IPS-11a (cell line): ENCODE data around the gene MICAL3.

Experiments
- H3K4me3 ChIP-seq: one replicate; pipeline ENCODE4 v1.5.1; 2013; ENCODE audit warnings: low read depth, low read length, control low read depth

MICAL3 gene

DNA sequence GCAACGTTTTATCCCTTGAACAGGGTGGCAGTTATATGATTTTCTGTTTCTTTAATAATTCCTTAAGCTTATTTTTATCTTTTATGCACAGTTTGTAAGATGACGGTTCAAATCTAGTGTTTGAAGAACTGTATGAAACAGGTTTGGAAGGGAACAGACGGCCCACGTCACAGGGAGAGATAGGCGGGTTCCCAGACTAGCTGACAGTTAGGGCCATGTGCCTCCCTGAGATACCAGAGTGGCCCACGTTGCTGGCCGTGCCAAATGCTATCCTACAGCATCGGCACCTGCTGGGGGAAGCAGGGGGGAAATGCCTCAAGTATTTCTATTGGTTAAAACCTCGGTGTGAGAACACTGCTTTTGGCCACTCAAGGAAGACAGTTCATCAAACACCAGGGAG, 199.9 kb downstream of the MICAL3 start:
- H3K4me3 ChIP-seq = no peak overlapping the region

DNA sequence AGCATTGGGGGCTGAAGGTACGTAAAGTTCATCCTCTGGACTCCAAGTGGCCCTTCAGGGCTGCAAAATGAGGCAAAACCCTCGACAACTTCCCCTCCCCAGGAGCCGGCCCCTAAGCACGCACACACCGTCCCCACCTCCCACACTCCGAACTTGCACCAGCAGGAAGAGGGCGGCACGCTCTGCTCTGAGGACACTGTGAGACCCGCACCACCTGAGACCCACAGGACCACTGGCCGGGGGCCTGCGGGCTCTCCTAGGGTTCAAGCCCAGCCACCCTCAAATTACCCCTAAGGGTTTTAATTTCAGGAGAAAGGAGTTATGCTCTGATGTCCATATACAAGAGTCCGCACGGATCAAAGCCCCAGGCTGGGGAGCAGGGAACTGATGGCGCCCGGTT, 200.4 kb downstream of the MICAL3 start:
- no peak overlapping the region for H3K4me3 ChIP-seq

DNA sequence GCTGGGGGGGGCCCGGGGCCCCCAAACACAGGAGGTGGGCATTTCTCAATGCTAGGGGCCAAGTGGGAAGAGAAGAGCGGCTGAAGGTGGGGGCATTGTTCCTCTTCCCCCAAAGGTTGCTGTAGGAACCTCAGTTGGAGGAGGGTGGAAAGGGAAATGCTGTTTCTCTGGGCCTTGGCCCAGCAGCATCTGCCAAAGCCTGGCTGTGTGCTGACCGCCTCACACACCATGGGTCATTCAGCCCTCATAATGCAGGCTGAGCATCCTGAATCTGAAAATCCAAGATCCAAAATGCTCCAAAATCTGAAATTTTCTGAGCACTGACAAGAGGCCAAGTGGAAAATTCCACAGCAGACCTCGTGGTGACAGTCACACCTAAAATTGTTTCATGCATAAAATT, 201.1 kb downstream of the MICAL3 start:
- no peak overlapping the region for H3K4me3 ChIP-seq

DNA sequence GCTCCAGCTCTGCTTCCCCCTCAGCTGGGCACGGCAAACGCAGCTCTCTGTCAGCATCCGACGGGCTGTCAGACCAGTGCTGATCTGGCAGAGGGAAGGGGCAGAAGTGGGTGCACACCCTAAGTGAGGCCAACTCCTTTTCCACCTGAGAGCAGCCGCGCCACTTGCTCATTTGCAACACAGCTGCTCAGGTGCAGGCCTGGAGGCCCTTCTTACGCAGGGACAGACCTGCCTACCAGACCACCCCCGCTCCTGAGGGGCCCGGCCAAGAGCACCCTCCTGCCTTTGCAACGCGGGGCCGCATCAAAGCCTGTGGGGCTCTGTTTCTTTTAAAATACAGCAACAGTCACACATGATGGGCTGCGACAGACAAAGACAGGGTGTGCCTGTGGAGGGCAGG, 202.3 kb downstream of the MICAL3 start:
- H3K4me3 ChIP-seq = no peak overlapping the region

DNA sequence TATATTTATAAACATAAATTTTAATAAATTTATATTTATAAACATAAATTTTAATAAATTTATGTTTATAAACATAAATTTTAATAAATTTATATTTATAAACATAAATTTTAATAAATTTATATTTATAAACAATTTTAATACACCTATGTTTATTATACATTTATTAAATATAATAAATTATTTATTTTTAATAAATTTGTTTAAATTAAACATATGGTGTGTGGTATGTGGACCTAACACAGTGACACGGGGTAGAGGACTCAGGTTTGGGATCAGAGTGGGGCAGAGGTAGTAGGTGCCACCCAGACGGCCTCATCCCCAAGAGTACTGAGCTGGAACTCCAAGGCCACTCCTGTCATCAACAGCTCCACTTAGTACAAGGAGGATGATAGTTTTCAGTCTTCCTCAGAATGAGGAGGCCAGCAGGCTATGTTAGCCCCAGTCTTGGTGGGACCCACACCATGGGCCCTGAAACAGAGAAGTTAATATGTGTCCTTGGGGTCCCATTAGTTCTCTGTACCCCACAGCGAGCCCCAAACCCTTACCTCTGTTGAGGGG, 203.4 kb downstream of the MICAL3 start:
- no peak overlapping the region for H3K4me3 ChIP-seq

DNA sequence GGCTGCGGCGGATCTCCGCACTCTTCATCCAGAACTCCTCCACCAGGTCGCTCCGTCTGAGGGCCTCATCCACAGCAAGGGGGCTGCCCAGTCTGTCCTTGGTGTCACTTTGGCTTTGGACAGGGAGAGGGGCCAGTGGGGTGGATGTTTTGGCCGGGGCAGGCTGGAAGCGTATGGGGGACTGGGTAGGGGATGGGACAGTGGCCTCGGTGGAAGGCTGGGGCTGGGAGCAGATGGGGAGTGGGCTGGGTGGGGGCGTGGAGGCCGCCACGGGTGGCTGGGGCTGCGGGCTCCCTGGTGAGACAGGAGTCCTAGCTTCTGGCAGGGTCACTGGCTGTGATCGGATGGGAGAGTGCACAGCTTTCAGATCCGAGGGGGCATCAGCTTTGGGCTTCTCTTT, 205.7 kb downstream of the MICAL3 start:
- no peak overlapping the region for H3K4me3 ChIP-seq

DNA sequence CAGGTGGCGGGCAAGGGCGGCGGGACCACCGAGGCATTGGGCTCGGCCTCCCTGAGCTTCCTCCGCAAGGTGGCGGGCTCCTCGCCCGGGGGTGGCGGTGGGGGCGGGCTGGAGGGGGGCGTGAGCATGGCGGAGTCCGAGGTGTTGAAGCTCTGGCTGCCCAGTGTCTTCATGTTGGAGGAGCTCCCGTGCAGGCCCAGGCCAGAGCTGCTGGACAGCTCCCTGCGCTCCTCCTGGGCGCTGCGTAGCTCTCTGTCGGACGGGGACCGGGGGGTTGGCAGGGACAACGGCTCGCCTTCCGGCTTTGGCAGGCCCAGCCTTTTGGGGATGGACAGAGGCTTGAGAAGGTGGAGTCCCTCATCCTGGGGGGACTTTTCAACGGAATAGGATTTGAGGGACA, 206.2 kb downstream of the MICAL3 start:
- no peak overlapping the region for H3K4me3 ChIP-seq

DNA sequence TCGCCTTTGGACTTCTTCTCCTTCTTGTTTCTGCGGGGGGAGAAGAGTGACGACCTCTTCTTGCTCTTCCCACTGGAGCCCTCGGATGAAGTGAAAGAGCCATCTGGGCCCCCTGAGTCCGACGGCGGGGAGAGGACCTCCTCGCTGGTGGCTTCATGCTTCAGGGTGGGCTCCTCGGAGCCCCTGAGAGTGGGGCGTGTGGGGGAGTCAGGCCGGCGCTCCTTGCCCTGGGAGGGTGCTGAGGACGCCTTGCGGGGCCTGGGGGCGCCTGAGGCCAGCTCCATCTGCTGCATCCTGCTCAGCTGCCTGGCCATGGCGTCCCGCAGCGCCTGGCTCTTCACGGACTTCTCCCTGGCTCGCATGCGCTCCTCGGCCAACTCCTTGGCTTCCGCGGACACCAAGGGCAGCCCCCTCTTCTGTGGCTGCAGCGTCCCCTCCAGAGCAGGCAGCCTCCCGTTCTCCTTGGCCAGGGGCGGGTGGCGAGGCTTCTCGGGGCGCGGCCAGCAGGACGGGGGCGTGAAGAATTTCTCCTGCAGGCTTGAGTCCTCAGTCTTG, 206.8 kb downstream of the MICAL3 start:
- H3K4me3 ChIP-seq = no peak overlapping the region

DNA sequence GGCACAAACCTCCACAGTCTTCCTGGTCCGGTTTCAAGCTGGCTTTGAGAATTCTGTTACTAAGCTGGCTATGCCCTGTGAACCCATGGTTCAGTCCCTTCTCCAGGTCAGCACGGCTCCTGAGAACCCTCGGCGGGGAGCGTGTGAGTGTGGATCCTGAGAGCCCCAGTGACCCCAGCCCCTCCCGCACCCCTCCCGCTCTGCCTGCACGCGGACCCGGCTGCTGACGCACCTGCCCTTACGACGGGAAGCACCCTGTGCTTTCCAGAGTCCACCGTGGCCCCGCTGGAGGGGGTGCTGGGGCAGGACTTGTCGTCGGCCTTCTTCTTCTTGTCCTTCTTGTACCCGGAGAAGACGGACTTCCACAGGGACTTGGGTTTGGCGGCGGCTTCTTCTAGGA, 207.3 kb downstream of the MICAL3 start:
- no peak overlapping the region for H3K4me3 ChIP-seq

DNA sequence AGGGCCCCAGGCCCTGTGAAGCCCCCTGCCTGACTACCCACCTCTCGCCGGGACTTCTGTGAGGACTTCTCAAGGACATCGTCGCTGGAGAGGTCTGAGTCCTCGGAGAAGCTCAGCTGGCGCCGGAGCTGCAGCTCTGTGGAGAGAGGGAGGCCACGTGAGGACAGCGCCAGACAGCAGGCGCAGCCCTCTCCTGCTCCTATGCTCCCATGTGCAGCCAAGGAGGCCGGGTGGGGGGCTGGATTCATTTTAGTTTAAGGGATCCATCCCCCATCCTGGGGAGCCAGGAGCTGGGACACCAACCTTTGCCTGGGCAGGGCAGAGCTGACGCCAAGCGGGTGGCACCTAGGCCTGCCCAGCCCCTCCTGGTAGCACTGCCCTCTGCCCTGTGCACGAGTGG, 207.7 kb downstream of the MICAL3 start:
- no peak overlapping the region for H3K4me3 ChIP-seq

DNA sequence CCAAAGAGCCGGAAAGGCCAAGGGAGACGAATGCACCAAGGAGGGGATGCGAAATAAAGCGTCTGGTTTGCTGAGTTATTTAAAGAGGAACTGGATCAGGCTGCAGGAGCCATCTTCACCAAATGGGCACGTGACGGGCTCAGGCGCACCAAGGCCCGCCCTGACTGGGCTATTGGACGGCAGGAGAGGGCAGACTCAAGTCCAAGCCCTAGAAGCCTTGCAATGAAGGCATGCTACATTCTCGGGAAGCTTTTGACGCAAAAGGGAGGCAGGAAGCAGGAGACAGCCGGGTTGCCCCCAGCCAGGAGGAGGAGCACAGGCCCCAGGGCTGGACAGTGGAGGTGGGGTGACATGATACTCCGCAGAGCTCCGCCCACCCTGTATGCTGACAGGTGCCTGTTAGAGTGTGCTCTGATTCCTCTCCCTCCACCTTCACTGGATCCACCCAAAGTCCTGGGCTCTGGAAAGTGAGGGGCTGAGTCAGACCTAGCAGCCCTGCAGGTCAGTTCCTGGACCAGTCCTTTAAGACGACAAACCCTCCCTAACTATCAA, 208.6 kb downstream of the MICAL3 start:
- no peak overlapping the region for H3K4me3 ChIP-seq

DNA sequence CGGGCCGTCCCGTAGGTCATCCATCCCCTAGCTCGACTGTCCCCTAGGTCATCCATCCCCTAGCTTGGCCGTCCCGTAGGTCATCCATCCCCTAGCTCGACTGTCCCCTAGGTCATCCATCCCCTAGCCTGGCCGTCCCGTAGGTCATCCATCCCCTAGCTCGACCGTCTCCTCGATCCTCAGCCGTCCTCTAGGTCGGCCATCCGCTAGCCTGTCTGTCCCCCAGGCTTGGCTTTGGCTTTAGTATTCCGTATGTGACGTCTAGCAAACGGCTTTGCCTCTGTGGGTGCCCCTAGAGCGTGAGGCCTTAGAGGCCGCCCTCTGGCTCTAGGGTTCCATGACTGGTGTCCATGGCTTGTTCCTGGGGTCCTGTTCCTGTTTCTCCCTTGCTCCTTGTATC, 209.5 kb downstream of the MICAL3 start:
- no peak overlapping the region for H3K4me3 ChIP-seq

DNA sequence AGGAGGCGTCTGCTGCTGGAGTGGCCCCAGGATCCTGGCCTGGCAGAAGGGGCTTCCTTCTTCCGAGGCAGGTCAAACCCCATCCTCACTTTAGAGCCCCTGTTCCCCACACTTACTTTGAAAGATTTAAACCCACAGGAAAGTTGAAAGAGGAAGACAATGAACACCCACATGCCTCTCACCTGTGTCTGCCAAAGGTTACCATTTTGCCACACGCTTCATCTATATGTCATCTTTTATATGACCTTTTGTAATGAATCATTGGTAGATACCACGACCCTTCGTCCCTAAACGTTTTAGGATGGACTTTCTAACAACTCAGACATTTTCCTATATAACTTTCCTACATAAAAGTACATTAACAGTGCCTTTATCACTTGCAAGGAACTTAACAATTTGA, 210.3 kb downstream of the MICAL3 start:
- no peak overlapping the region for H3K4me3 ChIP-seq

DNA sequence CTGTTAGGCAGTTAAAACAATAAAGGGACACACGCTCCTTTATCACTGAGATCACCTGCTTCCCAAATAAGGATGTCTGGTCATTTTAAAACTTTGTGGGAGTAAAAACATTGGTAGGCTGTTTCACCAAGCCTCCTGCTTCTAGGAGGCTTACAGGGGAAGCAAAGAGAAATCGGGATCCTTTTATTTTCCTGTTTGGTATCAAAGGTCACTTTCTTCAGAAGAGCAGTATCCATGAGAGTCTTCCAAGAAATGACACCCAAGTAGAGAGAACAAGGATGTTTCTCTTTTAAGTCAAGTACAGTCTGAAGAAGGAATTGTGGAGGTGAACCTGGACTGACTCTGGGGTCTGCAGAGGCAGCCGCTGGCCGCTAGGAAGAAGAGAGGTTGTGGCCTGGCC, 213.2 kb downstream of the MICAL3 start:
- no peak overlapping the region for H3K4me3 ChIP-seq

DNA sequence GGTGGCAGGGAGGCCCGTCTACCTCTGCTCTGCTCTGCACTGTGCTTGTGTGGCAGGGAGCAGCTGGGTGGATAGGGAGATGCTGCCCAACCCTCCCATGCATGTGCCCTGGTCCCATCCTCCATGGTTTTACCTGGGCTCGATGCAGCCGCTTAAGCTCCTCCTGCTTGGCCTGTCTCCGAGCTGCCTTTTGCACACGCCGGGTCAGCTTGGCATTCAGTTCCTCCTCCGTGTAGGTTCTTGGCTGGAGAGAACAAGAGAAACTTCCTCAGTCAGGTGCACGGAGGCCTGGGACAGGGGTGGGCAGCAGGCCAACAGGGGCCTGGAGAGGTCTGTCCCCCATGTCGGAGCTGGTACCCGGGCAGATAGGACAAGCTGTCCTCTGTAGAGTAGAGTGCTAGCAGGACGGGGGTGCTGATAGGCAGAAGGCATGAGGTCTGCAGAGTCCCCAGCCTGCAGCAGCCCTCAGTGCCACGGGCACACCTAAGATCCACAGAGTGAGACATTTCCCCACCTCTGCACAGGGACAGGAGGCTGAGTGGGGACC, 213.7 kb downstream of the MICAL3 start:
- H3K4me3 ChIP-seq = no peak overlapping the region

DNA sequence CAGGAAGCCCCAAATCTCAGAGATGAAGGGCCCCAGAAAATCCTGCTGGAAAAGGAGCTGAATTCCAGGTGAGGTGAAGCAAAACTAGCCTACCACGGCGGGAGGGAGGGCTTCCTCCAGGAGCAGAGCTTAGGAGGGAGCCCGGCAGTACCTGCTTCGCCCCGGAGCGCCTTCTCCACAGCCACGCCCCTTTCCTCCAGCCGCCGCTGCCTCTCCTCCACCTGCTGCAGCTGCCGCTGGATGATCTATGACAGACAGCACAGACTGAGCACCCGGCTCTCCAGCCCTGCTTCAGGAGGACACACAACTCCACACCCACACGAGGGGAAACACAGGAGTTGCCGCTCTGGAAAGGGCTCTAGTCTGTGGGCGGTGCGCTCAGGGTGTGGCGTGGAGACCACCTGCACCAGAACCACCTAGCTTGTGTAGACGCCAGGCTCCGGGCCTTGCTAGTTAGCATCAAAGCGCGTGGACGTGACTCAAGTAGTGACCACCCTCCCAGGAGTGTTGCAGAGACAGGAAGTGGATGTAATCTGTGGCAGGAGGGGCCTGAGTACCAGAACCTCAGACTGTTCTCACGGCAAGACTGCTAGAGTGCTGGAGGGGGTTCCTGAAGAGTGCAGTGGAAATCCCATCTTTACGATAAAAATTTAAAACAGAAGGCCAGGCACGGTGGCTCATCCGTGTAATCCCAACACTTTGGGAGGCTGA, 215.5 kb downstream of the MICAL3 start:
- H3K4me3 ChIP-seq = no peak overlapping the region

DNA sequence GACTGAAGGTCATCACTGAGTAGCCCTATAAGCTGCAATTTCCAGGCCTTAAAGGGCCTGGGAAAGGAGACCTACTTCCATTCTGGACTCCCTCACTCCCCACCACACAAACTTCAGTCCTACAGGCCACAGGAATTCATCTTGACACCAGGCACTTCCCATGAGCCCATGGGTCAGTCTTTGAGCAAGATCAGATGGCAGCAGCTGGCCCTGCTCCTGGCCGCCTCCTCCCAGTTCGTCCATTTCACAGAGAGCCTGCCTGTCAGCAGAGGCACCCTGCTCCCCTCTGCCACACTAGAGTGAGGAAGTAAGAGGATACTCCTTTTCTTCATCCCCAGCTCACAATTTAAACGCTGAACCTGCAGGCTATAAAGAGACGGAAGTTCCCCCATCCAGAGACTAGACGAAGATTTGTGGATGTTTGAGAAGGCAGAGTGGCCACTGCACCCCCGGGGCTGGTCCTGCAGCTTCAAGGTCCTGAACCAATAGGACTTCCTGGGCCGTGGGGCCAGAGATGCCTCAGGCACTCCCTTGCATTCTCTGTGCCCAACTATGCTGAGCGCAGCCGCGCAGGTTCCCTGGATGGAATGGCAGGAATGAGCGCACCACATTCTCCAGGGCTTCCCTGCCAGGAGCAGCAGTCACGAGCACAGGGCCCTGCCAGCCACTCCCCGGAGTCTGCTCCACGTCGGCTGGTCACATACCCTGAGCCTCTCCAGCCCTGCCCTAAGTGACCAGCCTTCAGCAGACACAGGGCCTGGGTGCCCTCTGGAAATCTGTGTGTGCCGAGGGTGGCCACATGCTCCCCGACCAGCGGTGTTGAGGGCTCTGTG, 216.6 kb downstream of the MICAL3 start:
- no peak overlapping the region for H3K4me3 ChIP-seq

DNA sequence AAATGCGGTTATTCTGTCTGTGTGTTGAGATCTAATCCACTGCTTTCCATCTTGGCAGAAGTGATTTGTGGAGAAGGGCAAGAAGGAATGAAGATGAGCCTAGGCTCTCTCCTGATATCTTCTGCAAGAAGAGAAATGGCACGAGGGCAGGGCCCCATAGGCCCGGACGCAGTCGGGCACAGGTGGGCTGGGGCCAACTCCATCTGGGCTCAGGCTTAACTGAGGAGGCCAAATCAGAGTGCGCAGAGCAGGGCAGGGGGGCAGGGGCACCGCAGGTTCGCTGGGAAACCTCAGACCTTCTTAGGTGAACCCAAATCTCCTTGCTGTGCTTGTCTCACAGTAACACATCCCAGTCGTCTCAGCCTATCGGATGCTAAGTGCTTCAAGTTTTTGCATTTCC, 217.3 kb downstream of the MICAL3 start:
- no peak overlapping the region for H3K4me3 ChIP-seq

DNA sequence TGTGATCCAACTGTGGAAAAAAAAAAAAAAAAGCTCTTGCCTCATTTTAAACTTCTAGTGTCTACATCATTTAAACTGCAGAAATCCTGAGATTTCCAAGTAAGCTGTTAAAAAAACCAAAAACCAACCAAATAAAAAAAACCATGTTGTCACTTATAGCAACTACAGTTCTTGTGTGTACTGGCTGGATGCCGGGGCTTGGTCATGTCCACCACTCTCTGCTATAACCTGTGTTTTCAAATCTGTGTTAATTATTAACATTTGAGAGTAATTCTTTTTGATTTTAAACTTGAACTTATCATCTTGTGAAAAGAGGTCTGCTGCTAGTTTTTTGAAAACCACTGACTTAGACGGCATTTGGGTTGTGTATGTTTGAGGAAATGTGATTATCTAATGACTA, 217.9 kb downstream of the MICAL3 start:
- no peak overlapping the region for H3K4me3 ChIP-seq

DNA sequence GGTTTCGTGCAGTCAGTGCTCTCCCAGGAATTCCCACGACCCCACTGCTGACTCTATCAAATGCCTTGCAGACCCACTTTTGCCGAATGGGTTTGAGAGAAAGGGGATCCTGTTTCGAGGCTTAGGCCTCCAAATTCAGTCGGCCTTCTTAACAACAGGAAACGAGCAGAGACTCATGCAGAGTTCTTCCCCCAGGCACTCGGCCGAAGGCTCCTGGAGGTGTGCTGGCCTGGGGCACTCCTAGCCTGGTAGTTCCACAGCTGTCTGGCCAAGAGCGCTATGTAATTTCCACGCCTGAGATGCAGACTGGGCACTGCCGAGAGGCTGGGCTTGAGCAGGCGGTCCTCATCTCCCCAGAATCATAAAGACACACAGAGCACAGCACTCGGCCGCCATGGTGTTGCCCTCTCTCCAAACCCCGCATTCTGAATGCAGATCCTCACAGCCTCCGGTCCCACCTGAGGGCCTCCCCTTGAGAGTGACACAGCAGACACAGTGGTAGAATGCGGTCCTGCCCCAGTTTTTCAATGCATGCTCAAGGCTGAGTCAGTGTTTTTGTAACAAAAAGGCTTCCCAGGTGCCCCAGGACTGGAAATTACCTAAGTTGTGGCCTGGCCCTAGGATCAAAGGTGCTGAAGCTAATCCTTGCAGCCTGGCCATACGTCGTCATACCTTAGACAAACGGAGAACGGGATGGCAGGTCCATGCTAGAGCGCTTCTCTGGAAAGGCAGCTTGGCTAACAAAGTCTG, 219.9 kb downstream of the MICAL3 start:
- H3K4me3 ChIP-seq = no peak overlapping the region
